CD4-positive, CD25-positive, alpha-beta regulatory T cell (primary cell): ENCODE results near the gene ROBO2. TPM values are rescaled to one million over a fixed set of nuclear protein-coding genes. Genes with fewer than 3 reads are reported as not detected.

ENCODE experiments used
- ATAC-seq, 2 donors: fragments of 150-1000 bp; cut with Tn5 transposase; one replicate each; pipeline ENCODE4 v1.10.0; 2021; ENCODE audit warnings: low read depth in 2 of 2, moderate number of reproducible peaks in 2 of 2, moderate library complexity in 1 of 2
- DNase-seq, 3 donors: peaks; one replicate each; pipeline versions ENCODE4 v3.0.0 to v3.0.0-alpha.2; 2012 to 2022; ENCODE audit warnings: mixed read lengths in 1 of 3
- H3K27ac ChIP-seq: one replicate; pipeline ENCODE4 v1.7.0; 2013; ENCODE audit warnings: mild to moderate bottlenecking, low read length; ENCODE audit not compliant: insufficient read depth, poor library complexity, severe bottlenecking
- H3K27me3 ChIP-seq: one replicate; pipeline ENCODE4 v1.7.0; 2013; ENCODE audit warnings: low read length; ENCODE audit not compliant: control insufficient read depth, insufficient read depth
- H3K36me3 ChIP-seq: one replicate; pipeline ENCODE4 v1.7.0; 2013; ENCODE audit warnings: mild to moderate bottlenecking, low read length, moderate library complexity; ENCODE audit not compliant: control insufficient read depth, insufficient read depth
- H3K4me1 ChIP-seq: 2 replicates; pipeline ENCODE4 v1.7.0; 2013; ENCODE audit warnings: mild to moderate bottlenecking, low read length; ENCODE audit not compliant: insufficient read depth, control insufficient read depth, poor library complexity, severe bottlenecking
- H3K4me3 ChIP-seq: one replicate; pipeline ENCODE4 v1.7.0; 2013; ENCODE audit warnings: low read depth, mild to moderate bottlenecking, low read length, moderate library complexity
- H3K9me3 ChIP-seq, 2 experiments: 1 replicate in 1 of 2; 2 replicates in 1 of 2; pipeline ENCODE4 v1.7.0; 2013; ENCODE audit warnings: low read length in 2 of 2, mild to moderate bottlenecking in 1 of 2, moderate library complexity in 1 of 2; ENCODE audit not compliant: control insufficient read depth in 2 of 2
- H3K27ac Mint-ChIP-seq, 3 donors: one replicate each; pipeline ENCODE4 v1.8.0; 2020 to 2022; ENCODE audit warnings: mild to moderate bottlenecking in 3 of 3, mixed read lengths in 3 of 3, moderate library complexity in 2 of 3
- H3K27me3 Mint-ChIP-seq: one replicate; pipeline ENCODE4 v1.8.0; 2022; ENCODE audit warnings: mild to moderate bottlenecking, mixed read lengths
- H3K36me3 Mint-ChIP-seq: one replicate; pipeline ENCODE4 v1.8.0; 2020; ENCODE audit warnings: mixed read lengths
- H3K4me1 Mint-ChIP-seq, 4 donors: one replicate each; pipeline ENCODE4 v1.8.0; 2020 to 2022; ENCODE audit warnings: mixed read lengths in 4 of 4, mild to moderate bottlenecking in 1 of 4
- H3K4me3 Mint-ChIP-seq, 4 donors: one replicate each; pipeline ENCODE4 v1.8.0; 2020 to 2022; ENCODE audit warnings: mild to moderate bottlenecking in 4 of 4, mixed read lengths in 4 of 4, moderate library complexity in 3 of 4
- H3K9me3 Mint-ChIP-seq, 7 donors: one replicate each; pipeline ENCODE4 v1.8.0; 2020 to 2022; ENCODE audit warnings: mixed read lengths in 7 of 7, mild to moderate bottlenecking in 3 of 7, moderate library complexity in 2 of 7
- polyA plus RNA-seq, 4 donors: library from polyadenylated mRNA; unstranded; fragments of 300-500 nt; fragmentation: Illumina TruSeq; gene quantifications; one replicate each; pipeline ENCODE4 v1.2.3, GENCODE V29; 2021
- total RNA-seq: library from RNA; stranded (reverse); gene quantifications from one replicate; pipeline ENCODE4 v1.2.3, GENCODE V29; 2022

Gene ROBO2
- total and polyA plus RNA-seq, 5 donors from 2014 or later, result not detected

- no peaks in the 10 kb centered on the region for H3K27me3 ChIP-seq
- DNase-seq (no peak), ATAC-seq (no peak)
- no peaks in the 10 kb centered on the region for H3K27me3 Mint-ChIP-seq
- H3K4me3 Mint-ChIP-seq, result no peak overlapping the region
- no peak overlapping the region for H3K27ac Mint-ChIP-seq
- no peaks in the 10 kb centered on the region for H3K4me1 Mint-ChIP-seq
- no peak overlapping the region for H3K4me3 ChIP-seq
- H3K9me3 Mint-ChIP-seq, result peaks cover 0 to 13% (median 6%) of the 10 kb centered on the region in 7 donors
- no peaks in the 10 kb centered on the region for H3K36me3 Mint-ChIP-seq
- no peaks in the 10 kb centered on the region for H3K36me3 ChIP-seq
- no peak overlapping the region for H3K27ac ChIP-seq
- no peaks in the 10 kb centered on the region for H3K4me1 ChIP-seq
- H3K9me3 ChIP-seq, result peaks cover 2 to 3% of the 10 kb centered on the region in 2 experiments
Observed at GRCh38 chr3:77093101-77093500, 53.2 kb downstream of the ROBO2 start.

DNA sequence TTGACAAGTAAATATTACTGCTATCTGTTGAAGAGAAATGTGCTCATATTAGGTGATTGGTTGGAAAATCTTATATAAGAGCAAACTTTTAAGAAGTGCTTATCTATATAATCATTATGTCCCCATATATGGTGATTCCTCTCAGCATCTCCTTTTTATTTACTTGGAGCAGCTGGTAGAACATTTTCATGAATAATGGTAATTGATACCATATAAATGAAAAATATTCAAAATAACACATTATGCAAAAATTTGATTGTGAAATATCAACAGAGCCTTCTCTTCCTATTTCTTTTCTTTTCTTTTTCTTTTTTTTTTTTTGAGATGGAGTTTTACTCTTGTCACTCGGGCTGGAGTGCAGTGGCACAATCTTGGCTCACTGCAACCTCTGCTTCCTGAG is 56.2 kb downstream of the ROBO2 start:
- no peak for DNase-seq
- Histone ChIP-seq H3K36me3 (no peaks in the 10 kb centered on the region), H3K9me3 (no peaks in the 10 kb centered on the region)

DNA sequence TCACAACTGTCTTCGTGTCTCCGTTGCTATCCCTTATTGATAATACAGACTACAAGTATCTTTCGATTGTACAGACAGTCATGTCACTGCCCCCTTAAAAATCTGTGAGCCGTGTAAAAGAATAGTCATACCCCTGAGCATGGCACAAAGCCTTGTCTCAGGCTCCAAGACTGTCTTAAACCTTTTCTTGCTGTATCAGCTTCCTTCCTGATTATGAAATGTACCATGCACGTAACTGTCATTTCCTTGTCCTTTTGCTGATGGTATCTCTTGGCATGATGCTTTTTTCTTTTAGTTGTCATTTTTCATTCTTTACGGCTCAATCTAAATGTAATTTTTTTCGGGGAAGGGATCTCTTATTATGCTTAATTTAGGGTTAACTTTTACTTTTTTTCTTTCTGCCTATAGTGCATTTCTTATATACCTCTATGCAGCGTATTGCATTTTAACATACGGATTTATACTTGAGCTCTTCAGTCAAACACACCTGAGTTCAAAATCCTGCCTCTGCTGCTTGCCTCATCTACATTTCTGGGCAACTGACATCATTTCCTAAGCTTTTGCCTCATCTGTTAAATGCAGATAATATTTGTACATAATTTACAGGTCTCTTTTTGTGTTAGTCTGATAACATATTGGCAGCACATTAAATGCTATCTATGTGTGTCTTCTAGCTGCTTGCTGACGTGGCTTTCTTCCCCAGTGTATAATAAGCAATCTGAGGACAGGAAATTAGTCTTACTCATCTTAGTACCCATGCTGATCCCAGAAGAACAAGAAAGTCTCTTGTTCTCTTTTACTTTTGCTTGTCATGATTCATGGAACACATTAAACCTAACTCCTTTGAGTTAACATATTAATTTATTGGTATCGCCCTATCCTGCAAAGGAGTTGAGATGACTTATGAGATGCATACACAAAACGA is 57.3 kb downstream of the ROBO2 start:
- no peaks in the 10 kb centered on the region for H3K36me3 ChIP-seq
- H3K36me3 Mint-ChIP-seq, result no peaks in the 10 kb centered on the region
- H3K27ac Mint-ChIP-seq, result peak overlapping the region in 1 of 3 donors; percentile 0
- no peaks in the 10 kb centered on the region for H3K27me3 Mint-ChIP-seq
- H3K4me1 ChIP-seq, result no peaks in the 10 kb centered on the region
- no peak overlapping the region for H3K27ac ChIP-seq
- H3K9me3 Mint-ChIP-seq, result peaks cover 0 to 26% (median 5%) of the 10 kb centered on the region in 7 donors
- H3K9me3 ChIP-seq, result no peaks in the 10 kb centered on the region
- ATAC-seq, result no peak
- H3K4me3 Mint-ChIP-seq, result no peak overlapping the region
- no peak overlapping the region for H3K4me3 ChIP-seq
- H3K4me1 Mint-ChIP-seq, result no peaks in the 10 kb centered on the region
- DNase-seq, result no peak
- H3K27me3 ChIP-seq, result no peaks in the 10 kb centered on the region

More for the DNA sequence above, 56.2 kb downstream of the ROBO2 start:
- Histone ChIP-seq H3K27ac (no peak overlapping the region), H3K27me3 (no peaks in the 10 kb centered on the region), H3K4me3 (no peak overlapping the region), H3K4me1 (no peaks in the 10 kb centered on the region)
- no peaks in the 10 kb centered on the region for H3K4me1 Mint-ChIP-seq
- H3K36me3 Mint-ChIP-seq, result no peaks in the 10 kb centered on the region
- no peak for ATAC-seq
- no peak overlapping the region for H3K27ac Mint-ChIP-seq
- H3K4me3 Mint-ChIP-seq, result no peak overlapping the region
- H3K9me3 Mint-ChIP-seq, result peaks cover 0 to 16% (median 1%) of the 10 kb centered on the region in 7 donors
- no peaks in the 10 kb centered on the region for H3K27me3 Mint-ChIP-seq

- H3K36me3 Mint-ChIP-seq, result no peaks in the 10 kb centered on the region
- Histone ChIP-seq H3K36me3 (no peaks in the 10 kb centered on the region), H3K4me3 (no peak overlapping the region), H3K9me3 (peaks cover 0 to 8% of the 10 kb centered on the region in 2 experiments), H3K4me1 (no peaks in the 10 kb centered on the region), H3K27ac (no peak overlapping the region), H3K27me3 (no peaks in the 10 kb centered on the region)
- H3K4me3 Mint-ChIP-seq, result no peak overlapping the region
- DNase-seq (no peak), ATAC-seq (no peak)
- no peaks in the 10 kb centered on the region for H3K27me3 Mint-ChIP-seq
- H3K9me3 Mint-ChIP-seq, result peaks cover 0 to 20% (median 11%) of the 10 kb centered on the region in 7 donors
- no peaks in the 10 kb centered on the region for H3K4me1 Mint-ChIP-seq
- no peak overlapping the region for H3K27ac Mint-ChIP-seq
Observed at GRCh38 chr3:77102951-77103769, 63.3 kb downstream of the ROBO2 start.

DNA sequence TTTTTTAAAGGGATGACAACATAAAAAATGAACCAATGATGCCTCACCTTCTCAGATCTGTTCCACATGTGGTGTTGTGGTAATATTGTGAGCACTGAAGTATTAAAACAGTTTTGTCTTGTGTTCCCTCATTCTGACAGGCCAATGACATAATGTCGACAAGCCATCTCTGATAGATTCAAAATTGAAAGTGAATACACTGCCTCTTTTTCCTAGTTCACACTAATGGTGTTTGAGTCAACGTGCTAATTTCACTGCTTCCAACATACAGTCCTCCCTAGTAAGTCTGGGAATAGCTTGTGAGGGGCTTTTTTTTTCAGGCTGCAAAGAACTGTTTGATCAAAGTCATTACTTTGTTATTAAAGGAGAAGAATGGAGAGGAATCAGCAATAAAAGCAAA is 82.8 kb downstream of the ROBO2 start:
- no peak overlapping the region for H3K27ac Mint-ChIP-seq

GRCh38 chr3:77125966-77126365 is 86.1 kb downstream of the ROBO2 start:
- H3K27ac Mint-ChIP-seq, result no peak overlapping the region
- no peak overlapping the region for H3K4me3 Mint-ChIP-seq
- Histone ChIP-seq H3K4me1 (no peaks in the 10 kb centered on the region), H3K27ac (no peak overlapping the region), H3K9me3 (peaks cover 0 to under 1% of the 10 kb centered on the region in 2 experiments), H3K4me3 (no peak overlapping the region), H3K27me3 (no peaks in the 10 kb centered on the region), H3K36me3 (no peaks in the 10 kb centered on the region)
- ATAC-seq, result no peak
- no peaks in the 10 kb centered on the region for H3K4me1 Mint-ChIP-seq
- H3K9me3 Mint-ChIP-seq, result peaks cover 0 to 14% (median 6%) of the 10 kb centered on the region in 7 donors
- no peak for DNase-seq
- no peaks in the 10 kb centered on the region for H3K36me3 Mint-ChIP-seq
- H3K27me3 Mint-ChIP-seq, result no peaks in the 10 kb centered on the region

More for the DNA sequence above, 82.8 kb downstream of the ROBO2 start:
- no peak overlapping the region for H3K4me3 ChIP-seq
- H3K9me3 ChIP-seq, result no peaks in the 10 kb centered on the region
- H3K9me3 Mint-ChIP-seq, result peaks cover 1 to 26% (median 5%) of the 10 kb centered on the region in 7 donors
- H3K36me3 Mint-ChIP-seq, result no peaks in the 10 kb centered on the region
- H3K4me1 Mint-ChIP-seq, result no peaks in the 10 kb centered on the region
- H3K27ac ChIP-seq, result no peak overlapping the region
- no peaks in the 10 kb centered on the region for H3K27me3 ChIP-seq
- no peaks in the 10 kb centered on the region for H3K36me3 ChIP-seq
- no peak overlapping the region for H3K4me3 Mint-ChIP-seq
- ATAC-seq, result no peak
- H3K4me1 ChIP-seq, result no peaks in the 10 kb centered on the region
- H3K27me3 Mint-ChIP-seq, result no peaks in the 10 kb centered on the region
- no peak for DNase-seq

DNA sequence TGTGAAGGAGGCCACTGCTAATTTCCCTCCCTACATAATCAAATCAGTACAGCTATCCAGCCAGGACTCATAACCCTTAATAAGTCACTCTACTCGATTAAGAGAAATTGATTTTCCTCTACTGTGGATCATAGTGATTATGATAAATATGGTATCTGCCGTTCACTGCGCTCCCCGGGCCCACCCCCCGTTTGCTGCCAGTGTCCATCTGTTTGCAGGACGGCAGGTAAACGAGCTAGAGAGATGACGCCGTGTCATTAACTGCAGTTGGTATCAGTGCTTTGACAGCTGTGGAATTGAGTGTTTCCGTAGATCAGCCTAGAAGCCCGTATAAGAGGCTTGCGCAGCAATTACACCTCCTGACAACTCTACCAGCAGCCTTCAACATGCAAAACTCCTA is 94.9 kb downstream of the ROBO2 start:
- Mint-ChIP-seq H3K4me1 (no peaks in the 10 kb centered on the region), H3K36me3 (no peaks in the 10 kb centered on the region)

More for the DNA sequence above, 94.9 kb downstream of the ROBO2 start:
- no peaks in the 10 kb centered on the region for H3K27me3 ChIP-seq
- no peaks in the 10 kb centered on the region for H3K4me1 ChIP-seq
- DNase-seq (no peak), ATAC-seq (no peak)
- H3K27me3 Mint-ChIP-seq, result no peaks in the 10 kb centered on the region
- peaks cover 0 to 2% of the 10 kb centered on the region in 2 experiments for H3K9me3 ChIP-seq
- H3K4me3 Mint-ChIP-seq, result peak overlapping the region in 1 of 4 donors; percentile 21
- peaks cover 0 to 5% (median 2%) of the 10 kb centered on the region in 7 donors for H3K9me3 Mint-ChIP-seq
- H3K4me3 ChIP-seq, result no peak overlapping the region
- no peaks in the 10 kb centered on the region for H3K36me3 ChIP-seq
- H3K27ac ChIP-seq, result no peak overlapping the region
- H3K27ac Mint-ChIP-seq, result no peak overlapping the region
